Thymus (tissue), 11 donors: ENCODE data around the gene SLC24A5. TPM values are rescaled to one million over a fixed set of nuclear protein-coding genes. Genes with fewer than 3 reads are reported as not detected.
A peak's percentile ranks its signal among the peaks of the same experiment; 100 is the strongest.

Experiments
- DNase-seq, 9 donors: peaks; one replicate each; pipeline ENCODE4 v3.0.0-alpha.2; 2013; ENCODE audit warnings: low spot score in 9 of 9, low read depth in 6 of 9, missing footprints in 1 of 9
- H3K27ac ChIP-seq, 2 donors: one replicate each; pipeline ENCODE4 v1.5.1; 2013; ENCODE audit warnings: control low read depth in 1 of 2, low read depth in 1 of 2, low read length in 1 of 2, mild to moderate bottlenecking in 1 of 2, moderate library complexity in 1 of 2
- H3K27me3 ChIP-seq, 2 donors: one replicate each; pipeline ENCODE4 v1.5.1; 2013; ENCODE audit warnings: low read length in 1 of 2; ENCODE audit not compliant: control insufficient read depth in 2 of 2, insufficient read depth in 1 of 2
- H3K36me3 ChIP-seq, 2 donors: one replicate each; pipeline ENCODE4 v1.5.1; 2013; ENCODE audit warnings: low read length in 1 of 2, mild to moderate bottlenecking in 1 of 2, moderate library complexity in 1 of 2; ENCODE audit not compliant: control insufficient read depth in 2 of 2, insufficient read depth in 2 of 2
- H3K4me1 ChIP-seq, 2 donors: one replicate each; pipeline ENCODE4 v1.5.1; 2013; ENCODE audit warnings: low read length in 2 of 2; ENCODE audit not compliant: control insufficient read depth in 2 of 2, insufficient read depth in 2 of 2
- H3K4me3 ChIP-seq, 2 donors: one replicate each; pipeline ENCODE4 v1.5.1; 2013; ENCODE audit warnings: low read length in 2 of 2, control low read depth in 1 of 2, mild to moderate bottlenecking in 1 of 2
- H3K9me3 ChIP-seq, 2 donors: one replicate each; pipeline ENCODE4 v1.5.1; 2013; ENCODE audit warnings: low read length in 1 of 2, mild to moderate bottlenecking in 1 of 2; ENCODE audit not compliant: control insufficient read depth in 2 of 2, insufficient read depth in 1 of 2
- WGBS: extraction: QIAGEN DNeasy Blood & Tissue Kit; methylation state at CpG from one replicate; pipeline ENCODE4 v1.1.7; 2013; 5-methylcytosine and 5-hydroxymethylcytosine counted together
- polyA plus RNA-seq: library from polyadenylated mRNA; stranded (reverse); fragments of 200-250 nt; gene quantifications from one replicate; pipeline ENCODE4 v1.2.3, GENCODE V29; 2013
- total RNA-seq: library from RNA; stranded (reverse); fragments of 120-200 nt; gene quantifications from one replicate; pipeline ENCODE4 v1.2.4, GENCODE V29; 2013
- donor health status: healthy.

The SLC24A5 gene
- total and polyA plus RNA-seq, 2 donors: 0.05 to 0.07 TPM

GRCh38 chr15:48103647-48104046, 17.1 kb upstream of the SLC24A5 start:
- WGBS: 92% methylated on average over 5 of the region's 5 CpGs
- no peak overlapping the region for H3K4me3 ChIP-seq
- no peaks in the 10 kb centered on the region for H3K4me1 ChIP-seq
- no peak overlapping the region for H3K27ac ChIP-seq
- H3K9me3 ChIP-seq: no peaks in the 10 kb centered on the region
- no peak for DNase-seq
- no peaks in the 10 kb centered on the region for H3K27me3 ChIP-seq
- H3K36me3 ChIP-seq: no peaks in the 10 kb centered on the region

- no peaks in the 10 kb centered on the region for H3K36me3 ChIP-seq
- no peaks in the 10 kb centered on the region for H3K9me3 ChIP-seq
- DNase-seq: no peak
- H3K27me3 ChIP-seq: no peaks in the 10 kb centered on the region
- 36% methylated on average over 2 of the region's 2 CpGs for WGBS
- H3K4me3 ChIP-seq: no peak overlapping the region
- no peaks in the 10 kb centered on the region for H3K4me1 ChIP-seq
- H3K27ac ChIP-seq: no peak overlapping the region
These were observed 14.9 kb upstream of the SLC24A5 start for GRCh38 chr15:48105936-48106335.

GRCh38 chr15:48109212-48109611, 11.6 kb upstream of the SLC24A5 start:
- WGBS: 97% methylated on average over 4 of the region's 4 CpGs
- Histone ChIP-seq H3K36me3 (no peaks in the 10 kb centered on the region), H3K27me3 (no peaks in the 10 kb centered on the region), H3K4me3 (no peak overlapping the region), H3K9me3 (no peaks in the 10 kb centered on the region), H3K27ac (no peak overlapping the region), H3K4me1 (no peaks in the 10 kb centered on the region)
- no peak for DNase-seq

- H3K9me3 ChIP-seq: no peaks in the 10 kb centered on the region
- H3K4me1 ChIP-seq: no peaks in the 10 kb centered on the region
- H3K27me3 ChIP-seq: no peaks in the 10 kb centered on the region
- no peaks in the 10 kb centered on the region for H3K36me3 ChIP-seq
- 74% methylated on average over 5 of the region's 5 CpGs for WGBS
- no peak for DNase-seq
- no peak overlapping the region for H3K4me3 ChIP-seq
- no peak overlapping the region for H3K27ac ChIP-seq
These were observed 10.8 kb upstream of the SLC24A5 start for GRCh38 chr15:48109856-48110531.

- H3K4me3 ChIP-seq: no peak overlapping the region
- H3K27ac ChIP-seq: no peak overlapping the region
- no peaks in the 10 kb centered on the region for H3K9me3 ChIP-seq
- 47% methylated on average over 6 of the region's 6 CpGs for WGBS
- H3K27me3 ChIP-seq: no peaks in the 10 kb centered on the region
- no peaks in the 10 kb centered on the region for H3K4me1 ChIP-seq
- no peaks in the 10 kb centered on the region for H3K36me3 ChIP-seq
- peak in 1 of 9 donors; percentile 5 for DNase-seq
These were observed 8.5 kb upstream of the SLC24A5 start for GRCh38 chr15:48112242-48112641.

- Histone ChIP-seq H3K27ac (no peak overlapping the region), H3K4me3 (no peak overlapping the region), H3K36me3 (no peaks in the 10 kb centered on the region), H3K27me3 (peaks cover 0 to 3% of the 10 kb centered on the region in 2 donors), H3K4me1 (no peaks in the 10 kb centered on the region), H3K9me3 (no peaks in the 10 kb centered on the region)
- DNase-seq: no peak
- WGBS: 86% methylated on average over 5 of the region's 5 CpGs
These were observed 1.5 kb upstream of the SLC24A5 start for GRCh38 chr15:48119277-48119676.

GRCh38 chr15:48121849-48122248, 1.1 kb downstream of the SLC24A5 start:
- Histone ChIP-seq H3K27me3 (peaks cover 0 to 3% of the 10 kb centered on the region in 2 donors), H3K27ac (no peak overlapping the region), H3K9me3 (no peaks in the 10 kb centered on the region), H3K36me3 (no peaks in the 10 kb centered on the region), H3K4me3 (no peak overlapping the region), H3K4me1 (no peaks in the 10 kb centered on the region)
- 93% methylated on average over 8 of the region's 8 CpGs for WGBS
- no peak for DNase-seq

- H3K4me1 ChIP-seq: no peaks in the 10 kb centered on the region
These were observed 6.0 kb downstream of the SLC24A5 start for GRCh38 chr15:48126667-48127355.

GRCh38 chr15:48131324-48131723, 10.5 kb downstream of the SLC24A5 start:
- no peak overlapping the region for H3K4me3 ChIP-seq
- no peak for DNase-seq
- H3K27me3 ChIP-seq: no peaks in the 10 kb centered on the region
- H3K4me1 ChIP-seq: no peaks in the 10 kb centered on the region
- no peak overlapping the region for H3K27ac ChIP-seq
- no peaks in the 10 kb centered on the region for H3K9me3 ChIP-seq
- H3K36me3 ChIP-seq: no peaks in the 10 kb centered on the region

More at GRCh38 chr15:48126667-48127355, 6.0 kb downstream of the SLC24A5 start:
- H3K9me3 ChIP-seq: no peaks in the 10 kb centered on the region
- no peaks in the 10 kb centered on the region for H3K36me3 ChIP-seq
- no peaks in the 10 kb centered on the region for H3K27me3 ChIP-seq
- DNase-seq: no peak
- no peak overlapping the region for H3K27ac ChIP-seq
- H3K4me3 ChIP-seq: no peak overlapping the region
- WGBS: 93% methylated on average over 6 of the region's 6 CpGs
